Mesodermal cell (in vitro differentiated cells): ENCODE data around the gene SLC6A11.

ENCODE experiments used
- H3K27ac ChIP-seq: 2 replicates; pipeline ENCODE4 v1.7.0; 2013; ENCODE audit warnings: mild to moderate bottlenecking, low read depth, low read length, moderate library complexity; ENCODE audit not compliant: severe bottlenecking
- H3K36me3 ChIP-seq: 2 replicates; pipeline ENCODE4 v1.7.1; 2013; ENCODE audit warnings: mild to moderate bottlenecking, low read length, moderate library complexity; ENCODE audit not compliant: control insufficient read depth, insufficient read depth
- H3K4me1 ChIP-seq: one replicate; pipeline ENCODE4 v1.7.1; 2013; ENCODE audit warnings: mild to moderate bottlenecking, low read length; ENCODE audit not compliant: insufficient read depth, control insufficient read depth, poor library complexity, severe bottlenecking
- H3K4me3 ChIP-seq: 2 replicates; pipeline ENCODE4 v1.7.0; 2013; ENCODE audit warnings: low read length, control low read depth, mild to moderate bottlenecking; ENCODE audit not compliant: insufficient read depth, poor library complexity, severe bottlenecking; ENCODE audit errors: extremely low read depth
- H3K9me3 ChIP-seq: 2 replicates; pipeline ENCODE4 v1.7.1; 2013; ENCODE audit warnings: mild to moderate bottlenecking, low read length, moderate library complexity; ENCODE audit not compliant: control insufficient read depth
- WGBS, 2 experiments: methylation state at CpG; one replicate each; pipeline ENCODE4 v1.1.5; 2013; ENCODE audit warnings: missing lambda C conversion rate in 2 of 2; ENCODE audit not compliant: insufficient coverage in 2 of 2; 5-methylcytosine and 5-hydroxymethylcytosine counted together

SLC6A11 gene

GRCh38 chr3:10816863-10817253, 830 bp downstream of the SLC6A11 start:
- Histone ChIP-seq H3K4me3 (no peak overlapping the region), H3K4me1 (no peaks in the 10 kb centered on the region), H3K36me3 (no peaks in the 10 kb centered on the region), H3K9me3 (no peaks in the 10 kb centered on the region), H3K27ac (no peak overlapping the region)
- 83 to 93% methylated on average over 6 of the region's 10 CpGs for WGBS, 2 experiments

- no peak overlapping the region for H3K27ac ChIP-seq
- no peak overlapping the region for H3K4me3 ChIP-seq
- no peaks in the 10 kb centered on the region for H3K9me3 ChIP-seq
- H3K4me1 ChIP-seq = no peaks in the 10 kb centered on the region
- H3K36me3 ChIP-seq = no peaks in the 10 kb centered on the region
- 75 to 80% methylated on average over 10 to 11 of the region's 11 CpGs for WGBS, 2 experiments
Measured at GRCh38 chr3:10817506-10817905, 1.5 kb downstream of the SLC6A11 start.

- 78 to 88% methylated on average over 5 of the region's 5 CpGs for WGBS, 2 experiments
- H3K27ac ChIP-seq = no peak overlapping the region
- no peak overlapping the region for H3K4me3 ChIP-seq
- no peaks in the 10 kb centered on the region for H3K9me3 ChIP-seq
- H3K4me1 ChIP-seq = no peaks in the 10 kb centered on the region
- H3K36me3 ChIP-seq = no peaks in the 10 kb centered on the region
Measured at GRCh38 chr3:10822055-10822454, 6.0 kb downstream of the SLC6A11 start.

GRCh38 chr3:10822708-10823515, 6.9 kb downstream of the SLC6A11 start:
- no peaks in the 10 kb centered on the region for H3K4me1 ChIP-seq
- 61 to 87% methylated on average over 2 to 3 of the region's 5 CpGs for WGBS, 2 experiments
- H3K27ac ChIP-seq = no peak overlapping the region
- H3K36me3 ChIP-seq = no peaks in the 10 kb centered on the region
- no peaks in the 10 kb centered on the region for H3K9me3 ChIP-seq
- H3K4me3 ChIP-seq = no peak overlapping the region

GRCh38 chr3:10823516-10823818, 7.4 kb downstream of the SLC6A11 start:
- no peaks in the 10 kb centered on the region for H3K36me3 ChIP-seq
- no peaks in the 10 kb centered on the region for H3K4me1 ChIP-seq
- no peak overlapping the region for H3K4me3 ChIP-seq
- no peak overlapping the region for H3K27ac ChIP-seq
- 95 to 100% methylated on average over 1 to 2 of the region's 2 CpGs for WGBS, 2 experiments
- no peaks in the 10 kb centered on the region for H3K9me3 ChIP-seq

GRCh38 chr3:10824468-10824867, 8.4 kb downstream of the SLC6A11 start:
- no peaks in the 10 kb centered on the region for H3K36me3 ChIP-seq
- H3K27ac ChIP-seq = no peak overlapping the region
- WGBS, 2 experiments = 100% methylated on average over 1 of the region's 1 CpG; no CpG with 5 or more reads in 1 of the 2 experiments
- H3K4me1 ChIP-seq = no peaks in the 10 kb centered on the region
- H3K9me3 ChIP-seq = no peaks in the 10 kb centered on the region
- H3K4me3 ChIP-seq = no peak overlapping the region

GRCh38 chr3:10833855-10834414, 17.9 kb downstream of the SLC6A11 start:
- Histone ChIP-seq H3K4me3 (no peak overlapping the region), H3K4me1 (no peaks in the 10 kb centered on the region), H3K36me3 (no peaks in the 10 kb centered on the region), H3K9me3 (no peaks in the 10 kb centered on the region), H3K27ac (no peak overlapping the region)
- WGBS, 2 experiments = 78 to 93% methylated on average over 1 to 2 of the region's 3 CpGs

- Histone ChIP-seq H3K9me3 (no peaks in the 10 kb centered on the region), H3K4me1 (no peaks in the 10 kb centered on the region), H3K4me3 (no peak overlapping the region), H3K27ac (no peak overlapping the region), H3K36me3 (no peaks in the 10 kb centered on the region)
- whole genome bisulfite sequencing, 2 experiments = 85 to 89% methylated on average over 10 of the region's 10 CpGs
Measured at GRCh38 chr3:10834951-10835350, 18.9 kb downstream of the SLC6A11 start.

GRCh38 chr3:10835406-10835805, 19.4 kb downstream of the SLC6A11 start:
- Histone ChIP-seq H3K36me3 (no peaks in the 10 kb centered on the region), H3K9me3 (no peaks in the 10 kb centered on the region), H3K4me3 (no peak overlapping the region), H3K27ac (no peak overlapping the region), H3K4me1 (no peaks in the 10 kb centered on the region)
- 74 to 82% methylated on average over 4 to 8 of the region's 8 CpGs for WGBS, 2 experiments

GRCh38 chr3:10836676-10837075, 20.6 kb downstream of the SLC6A11 start:
- no peak overlapping the region for H3K4me3 ChIP-seq
- 72 to 83% methylated on average over 2 of the region's 2 CpGs for WGBS, 2 experiments

GRCh38 chr3:10837849-10838248, 21.8 kb downstream of the SLC6A11 start:
- no peak overlapping the region for H3K27ac ChIP-seq
- no peaks in the 10 kb centered on the region for H3K4me1 ChIP-seq
- no peak overlapping the region for H3K4me3 ChIP-seq
- no peaks in the 10 kb centered on the region for H3K9me3 ChIP-seq
- H3K36me3 ChIP-seq = no peaks in the 10 kb centered on the region
- 80 to 82% methylated on average over 5 of the region's 8 CpGs for WGBS, 2 experiments

More at GRCh38 chr3:10836676-10837075, 20.6 kb downstream of the SLC6A11 start:
- Histone ChIP-seq H3K27ac (no peak overlapping the region), H3K9me3 (no peaks in the 10 kb centered on the region), H3K4me1 (no peaks in the 10 kb centered on the region), H3K36me3 (no peaks in the 10 kb centered on the region)
